NB4 (cell line): ENCODE results near the gene DNM1L.
A peak's percentile ranks its signal among the peaks of the same experiment; 100 is the strongest.

Experiments
- MYC ChIP-seq: IDR thresholded peaks from 2 replicates; pipeline ENCODE4 v1.6.1; 2011; ENCODE audit warnings: low read depth, low read length
- POLR2A ChIP-seq: IDR thresholded peaks from 2 replicates; pipeline ENCODE4 v1.6.1; 2011; ENCODE audit warnings: mild to moderate bottlenecking; ENCODE audit not compliant: insufficient read length; ENCODE audit errors: extremely low read depth
- TF ChIP-seq, protein P1 (sequence below): IDR thresholded peaks from one replicate; pipeline ENCODE4 v1.5.1; 2012; ENCODE audit warnings: low read depth, low read length

DNA sequence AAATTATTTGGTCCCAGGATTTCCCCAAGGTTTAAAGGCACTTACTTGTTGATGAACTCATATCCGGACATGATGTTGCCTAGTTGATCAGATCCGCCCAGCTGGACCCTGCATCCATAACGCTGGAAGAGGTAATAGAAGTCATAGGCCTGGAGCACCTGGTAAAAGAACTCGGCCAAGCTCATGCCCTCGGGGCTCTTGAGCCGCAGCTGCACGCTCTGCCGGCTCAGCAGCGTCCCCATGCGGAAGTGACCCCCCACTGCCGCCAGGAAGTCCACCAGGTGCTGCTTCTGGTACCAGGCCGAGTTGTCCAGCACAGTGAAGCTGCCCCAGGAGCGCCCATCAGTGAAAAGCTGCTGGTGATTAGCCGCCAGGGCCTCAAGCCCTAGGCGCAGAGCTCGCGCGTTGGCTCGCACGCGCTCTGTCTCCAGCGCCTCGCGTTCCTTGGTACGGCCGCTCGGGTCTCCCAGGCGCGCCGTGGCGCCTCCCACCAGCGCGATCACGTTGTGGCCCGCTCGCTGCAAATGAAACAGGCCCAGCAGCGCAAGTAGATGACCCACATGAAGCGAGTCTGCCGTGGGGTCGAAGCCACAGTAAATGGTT is 76.1 kb downstream of the DNM1L start:
- TF ChIP-seq, protein P1, sequence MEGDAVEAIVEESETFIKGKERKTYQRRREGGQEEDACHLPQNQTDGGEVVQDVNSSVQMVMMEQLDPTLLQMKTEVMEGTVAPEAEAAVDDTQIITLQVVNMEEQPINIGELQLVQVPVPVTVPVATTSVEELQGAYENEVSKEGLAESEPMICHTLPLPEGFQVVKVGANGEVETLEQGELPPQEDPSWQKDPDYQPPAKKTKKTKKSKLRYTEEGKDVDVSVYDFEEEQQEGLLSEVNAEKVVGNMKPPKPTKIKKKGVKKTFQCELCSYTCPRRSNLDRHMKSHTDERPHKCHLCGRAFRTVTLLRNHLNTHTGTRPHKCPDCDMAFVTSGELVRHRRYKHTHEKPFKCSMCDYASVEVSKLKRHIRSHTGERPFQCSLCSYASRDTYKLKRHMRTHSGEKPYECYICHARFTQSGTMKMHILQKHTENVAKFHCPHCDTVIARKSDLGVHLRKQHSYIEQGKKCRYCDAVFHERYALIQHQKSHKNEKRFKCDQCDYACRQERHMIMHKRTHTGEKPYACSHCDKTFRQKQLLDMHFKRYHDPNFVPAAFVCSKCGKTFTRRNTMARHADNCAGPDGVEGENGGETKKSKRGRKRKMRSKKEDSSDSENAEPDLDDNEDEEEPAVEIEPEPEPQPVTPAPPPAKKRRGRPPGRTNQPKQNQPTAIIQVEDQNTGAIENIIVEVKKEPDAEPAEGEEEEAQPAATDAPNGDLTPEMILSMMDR: peak; percentile 92
- TF ChIP-seq POLR2A (no peak), MYC (peak; percentile 90)
